Upper lobe of left lung (tissue), 6 donors: ENCODE results near the gene QDPR. TPM values are rescaled to one million over a fixed set of nuclear protein-coding genes. Genes with fewer than 3 reads are reported as not detected.
A peak's percentile ranks its signal among the peaks of the same experiment; 100 is the strongest.

Experiments
- ATAC-seq, 2 donors: fragments of 200-7000 bp; cut with Tn5 transposase; one replicate each; pipeline ENCODE4 v1.9.1; 2022; ENCODE audit warnings: mild to moderate bottlenecking in 2 of 2, moderate library complexity in 2 of 2; ENCODE audit not compliant: low FRiP score in 2 of 2
- DNase-seq, 2 donors: peaks; one replicate each; pipeline ENCODE4 v3.0.0-alpha.2; 2019 to 2020
- H3K27ac ChIP-seq, 4 donors: fragments of 200-600 bp; sonication (generic); one replicate each; pipeline ENCODE4 v1.5.1; 2016 to 2019
- H3K27me3 ChIP-seq, 4 donors: fragments of 200-600 bp; sonication (generic); one replicate each; pipeline ENCODE4 v1.5.1; 2017 to 2019
- H3K36me3 ChIP-seq, 4 donors: fragments of 200-600 bp; sonication (generic); one replicate each; pipeline ENCODE4 v1.5.1; 2016 to 2019
- H3K4me1 ChIP-seq, 4 donors: fragments of 200-600 bp; sonication (generic); one replicate each; pipeline ENCODE4 v1.5.1; 2018 to 2019
- H3K4me3 ChIP-seq, 4 donors: fragments of 200-600 bp; sonication (generic); one replicate each; pipeline ENCODE4 v1.5.1; 2017 to 2019; ENCODE audit warnings: mild to moderate bottlenecking in 2 of 4, moderate library complexity in 1 of 4
- H3K9me3 ChIP-seq, 4 donors: fragments of 200-600 bp; sonication (generic); one replicate each; pipeline ENCODE4 v1.5.1; 2018 to 2019
- CTCF ChIP-seq, 6 experiments: fragments of 450-650 bp in 4 of 6; fragments of 200-600 bp in 2 of 6; sonication (generic) in 2 of 6; IDR thresholded peaks; one replicate each; pipeline ENCODE4 v1.5.1; 2016 to 2019; ENCODE audit warnings: antibody characterized with exemption in 6 of 6
- EP300 ChIP-seq, 4 donors: sonication (generic); formaldehyde crosslinking; IDR thresholded peaks; one replicate each; pipeline ENCODE4 v1.5.1; 2017; ENCODE audit warnings: antibody characterized with exemption in 4 of 4, control low read depth in 2 of 4
- POLR2A ChIP-seq, 4 donors: fragments of 450-650 bp; IDR thresholded peaks; one replicate each; pipeline ENCODE4 v1.5.1; 2016 to 2017; ENCODE audit warnings: antibody characterized with exemption in 4 of 4, mild to moderate bottlenecking in 2 of 4
- POLR2AphosphoS5 ChIP-seq, 2 donors: sonication (generic); formaldehyde crosslinking; IDR thresholded peaks; one replicate each; pipeline ENCODE4 v1.5.1; 2017; ENCODE audit warnings: antibody characterized with exemption in 2 of 2
- WGBS, 2 donors: methylation state at CpG; one replicate each; pipeline ENCODE4 v1.1.5; 2017 to 2018; 5-methylcytosine and 5-hydroxymethylcytosine counted together
- total RNA-seq, 6 donors: library from RNA; depleted of rRNA in 4 of 6; stranded (reverse); fragments of >200 nt in 4 of 6; gene quantifications; one replicate each; pipeline versions ENCODE4 v1.1.0 to v1.2.1, GENCODE V29; 2016 to 2021
- donor health status: DM: no; HTN: no; CAD: no; lungs with moderate emphysema.
- donor health status: DM: no; HTN: yes; CAD: no; lungs with severe emphysema.

Gene QDPR
- total RNA-seq, 6 donors from 2014 or later = 16.3 to 48.4 (median 22.7) TPM

GRCh38 chr4:17512973-17513665 is 1.2 kb upstream of the QDPR start:
- no peak for DNase-seq
- TF ChIP-seq POLR2A (IDR thresholded peaks at IDR 0.05) (no peak), POLR2AphosphoS5 (IDR thresholded peaks at IDR 0.05) (no peak), CTCF (IDR thresholded peaks at IDR 0.05) (no peak), EP300 (IDR thresholded peaks at IDR 0.05) (no peak)
- H3K27ac ChIP-seq = peak overlapping the region in 2 of 4 donors; percentile 8 to 64
- no peak overlapping the region for H3K4me3 ChIP-seq
- H3K9me3 ChIP-seq = no peaks in the 10 kb centered on the region
- H3K27me3 ChIP-seq = no peaks in the 10 kb centered on the region
- H3K4me1 ChIP-seq = peaks cover 14 to 43% (median 31%) of the 10 kb centered on the region in 4 donors
- no peak for ATAC-seq
- WGBS, 2 donors = 66 to 75% methylated on average over 5 of the region's 5 CpGs
- H3K36me3 ChIP-seq = peaks cover 0 to 11% (median under 1%) of the 10 kb centered on the region in 4 donors

- Histone ChIP-seq H3K4me1 (peaks cover 14 to 43% (median 31%) of the 10 kb centered on the region in 4 donors), H3K27ac (peak overlapping the region; percentile 70 to 88 (median 71)), H3K4me3 (peak overlapping the region; percentile 70 to 94 (median 88)), H3K36me3 (peaks cover 0 to 22% (median 7%) of the 10 kb centered on the region in 4 donors), H3K9me3 (no peaks in the 10 kb centered on the region), H3K27me3 (no peaks in the 10 kb centered on the region)
- DNase-seq = peak in 1 of 2 donors; percentile 51
- WGBS, 2 donors = 2% methylated on average over 24 of the region's 32 CpGs
- peak; percentile 75 to 81 for ATAC-seq
- TF ChIP-seq POLR2A (IDR thresholded peaks at IDR 0.05) (no peak), EP300 (IDR thresholded peaks at IDR 0.05) (no peak), CTCF (IDR thresholded peaks at IDR 0.05) (no peak), POLR2AphosphoS5 (IDR thresholded peaks at IDR 0.05) (no peak)
Measured at GRCh38 chr4:17511509-17511949, 361 bp downstream of the QDPR start.

GRCh38 chr4:17511051-17511450 is 839 bp downstream of the QDPR start:
- ATAC-seq = no peak
- WGBS, 2 donors = 14 to 30% methylated on average over 9 of the region's 9 CpGs

GRCh38 chr4:17510582-17510981 is 1.3 kb downstream of the QDPR start:
- no peaks in the 10 kb centered on the region for H3K9me3 ChIP-seq
- peak overlapping the region in 3 of 4 donors; percentile 87 to 94 (median 89) for H3K4me3 ChIP-seq
- H3K4me1 ChIP-seq = peaks cover 14 to 39% (median 29%) of the 10 kb centered on the region in 4 donors
- ATAC-seq = no peak
- no peak for DNase-seq
- H3K27ac ChIP-seq = peak overlapping the region in 3 of 4 donors; percentile 70 to 88 (median 71)
- TF ChIP-seq POLR2A (IDR thresholded peaks at IDR 0.05) = no peak
- no peak for TF ChIP-seq EP300 (IDR thresholded peaks at IDR 0.05)
- TF ChIP-seq POLR2AphosphoS5 (IDR thresholded peaks at IDR 0.05) = no peak
- TF ChIP-seq CTCF (IDR thresholded peaks at IDR 0.05) = no peak
- no peaks in the 10 kb centered on the region for H3K27me3 ChIP-seq
- WGBS, 2 donors = 74 to 79% methylated on average over 3 of the region's 3 CpGs
- H3K36me3 ChIP-seq = peaks cover 0 to 31% (median 7%) of the 10 kb centered on the region in 4 donors

More at GRCh38 chr4:17511051-17511450, 839 bp downstream of the QDPR start:
- TF ChIP-seq POLR2AphosphoS5 (IDR thresholded peaks at IDR 0.05) (no peak), CTCF (IDR thresholded peaks at IDR 0.05) (no peak), POLR2A (IDR thresholded peaks at IDR 0.05) (no peak), EP300 (IDR thresholded peaks at IDR 0.05) (no peak)
- Histone ChIP-seq H3K4me3 (peak overlapping the region; percentile 70 to 94 (median 88)), H3K27ac (peak overlapping the region; percentile 70 to 88 (median 71)), H3K36me3 (peaks cover 0 to 26% (median 7%) of the 10 kb centered on the region in 4 donors), H3K9me3 (no peaks in the 10 kb centered on the region), H3K27me3 (no peaks in the 10 kb centered on the region), H3K4me1 (peaks cover 14 to 43% (median 31%) of the 10 kb centered on the region in 4 donors)
- DNase-seq = peak in 1 of 2 donors; percentile 66
